Hepatocyte (in vitro differentiated cells): Measurements from ENCODE around the gene PMFBP1. TPM values are rescaled to one million over a fixed set of nuclear protein-coding genes. Genes with fewer than 3 reads are reported as not detected.

ENCODE experiments used
- DNase-seq: peaks from one replicate; pipeline ENCODE4 v3.0.0-alpha.2; 2016; ENCODE audit warnings: low spot score
- H2AFZ ChIP-seq: fragments of 200-600 bp; sonication (generic); 2 replicates; pipeline ENCODE4 v1.6.0; 2016; ENCODE audit warnings: antibody characterized with exemption, mild to moderate bottlenecking
- H3K27ac ChIP-seq: fragments of 200-600 bp; sonication (generic); 2 replicates; pipeline ENCODE4 v1.5.1; 2016; ENCODE audit warnings: mild to moderate bottlenecking
- H3K27me3 ChIP-seq: fragments of 200-600 bp; sonication (generic); 2 replicates; pipeline ENCODE4 v1.6.1; 2016
- H3K36me3 ChIP-seq: fragments of 200-600 bp; sonication (generic); replicated peaks from 2 replicates; pipeline ENCODE4 v1.5.1; 2016; ENCODE audit warnings: low read depth; ENCODE audit not compliant: insufficient read depth
- H3K4me1 ChIP-seq: fragments of 200-600 bp; sonication (generic); 2 replicates; pipeline ENCODE4 v1.5.1; 2016; ENCODE audit warnings: mild to moderate bottlenecking, moderate library complexity; ENCODE audit not compliant: insufficient read depth
- H3K4me2 ChIP-seq: fragments of 200-600 bp; sonication (generic); 2 replicates; pipeline ENCODE4 v1.6.0; 2016
- H3K4me3 ChIP-seq: fragments of 200-600 bp; sonication (generic); 2 replicates; pipeline ENCODE4 v1.5.1; 2016; ENCODE audit warnings: mild to moderate bottlenecking
- H3K79me2 ChIP-seq: fragments of 200-600 bp; sonication (generic); 2 replicates; pipeline ENCODE4 v1.6.0; 2017; ENCODE audit warnings: mild to moderate bottlenecking
- H3K9me2 ChIP-seq: fragments of 200-600 bp; sonication (generic); replicated peaks from 2 replicates; pipeline ENCODE4 v1.6.0; 2017; ENCODE audit warnings: mild to moderate bottlenecking; ENCODE audit not compliant: insufficient read depth
- H3K9me3 ChIP-seq: fragments of 200-600 bp; sonication (generic); 2 replicates; pipeline ENCODE4 v1.5.1; 2016; ENCODE audit warnings: low read depth, mild to moderate bottlenecking
- H4K20me1 ChIP-seq: fragments of 200-600 bp; sonication (generic); 2 replicates; pipeline ENCODE4 v1.6.0; 2016; ENCODE audit warnings: mild to moderate bottlenecking; ENCODE audit not compliant: insufficient read depth, poor library complexity, severe bottlenecking
- EZH2 ChIP-seq: fragments of 200-600 bp; sonication (generic); IDR thresholded peaks from 2 replicates; pipeline ENCODE4 v1.6.1; 2016; ENCODE audit warnings: antibody characterized with exemption, mild to moderate bottlenecking, borderline replicate concordance
- EZH2phosphoT487 ChIP-seq: fragments of 200-600 bp; sonication (generic); IDR thresholded peaks from one replicate; pipeline ENCODE4 v1.6.1; 2018; ENCODE audit warnings: antibody characterized with exemption, mild to moderate bottlenecking, low read depth, moderate library complexity; ENCODE audit not compliant: unreplicated experiment, severe bottlenecking
- WGBS: methylation state at CpG from one replicate; pipeline ENCODE4 v1.1.6; 2016; ENCODE audit warnings: low lambda C conversion rate; ENCODE audit errors: missing lambda C conversion rate; 5-methylcytosine and 5-hydroxymethylcytosine counted together
- polyA plus RNA-seq: library from polyadenylated mRNA; unstranded; fragments of >200 nt; fragmentation: Nextera tagmentation; extraction: Ambion mirVana; gene quantifications from 2 replicates; pipeline ENCODE4 v1.2.1, GENCODE V29; 2016
- total RNA-seq: library from RNA; depleted of rRNA; stranded (reverse); fragments of >200 nt; gene quantifications from 2 replicates; pipeline ENCODE4 v1.2.3, GENCODE V29; 2014
- TF ChIP-seq, protein P1 (sequence below): fragments of 200-600 bp; sonication (generic); IDR thresholded peaks from 2 replicates; pipeline ENCODE4 v1.5.1; 2016; ENCODE audit warnings: antibody characterized with exemption, mild to moderate bottlenecking; ENCODE audit not compliant: poor library complexity

The PMFBP1 gene
- total and polyA plus RNA-seq, 2 experiments from 2014 or later, result 1.4 to 3.4 TPM

GRCh38 chr16:72110662-72111615 lies 61.0 kb downstream of the PMFBP1 start:
- no peaks in the 10 kb centered on the region for H3K9me3 ChIP-seq
- no peaks in the 10 kb centered on the region for H3K36me3 ChIP-seq
- no peak for DNase-seq
- TF ChIP-seq EZH2phosphoT487, result no peak
- TF ChIP-seq EZH2, result no peak
- TF ChIP-seq, protein P1, sequence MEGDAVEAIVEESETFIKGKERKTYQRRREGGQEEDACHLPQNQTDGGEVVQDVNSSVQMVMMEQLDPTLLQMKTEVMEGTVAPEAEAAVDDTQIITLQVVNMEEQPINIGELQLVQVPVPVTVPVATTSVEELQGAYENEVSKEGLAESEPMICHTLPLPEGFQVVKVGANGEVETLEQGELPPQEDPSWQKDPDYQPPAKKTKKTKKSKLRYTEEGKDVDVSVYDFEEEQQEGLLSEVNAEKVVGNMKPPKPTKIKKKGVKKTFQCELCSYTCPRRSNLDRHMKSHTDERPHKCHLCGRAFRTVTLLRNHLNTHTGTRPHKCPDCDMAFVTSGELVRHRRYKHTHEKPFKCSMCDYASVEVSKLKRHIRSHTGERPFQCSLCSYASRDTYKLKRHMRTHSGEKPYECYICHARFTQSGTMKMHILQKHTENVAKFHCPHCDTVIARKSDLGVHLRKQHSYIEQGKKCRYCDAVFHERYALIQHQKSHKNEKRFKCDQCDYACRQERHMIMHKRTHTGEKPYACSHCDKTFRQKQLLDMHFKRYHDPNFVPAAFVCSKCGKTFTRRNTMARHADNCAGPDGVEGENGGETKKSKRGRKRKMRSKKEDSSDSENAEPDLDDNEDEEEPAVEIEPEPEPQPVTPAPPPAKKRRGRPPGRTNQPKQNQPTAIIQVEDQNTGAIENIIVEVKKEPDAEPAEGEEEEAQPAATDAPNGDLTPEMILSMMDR, result no peak
- H3K9me2 ChIP-seq, result no peaks in the 10 kb centered on the region
- no peak overlapping the region for H3K4me3 ChIP-seq
- no peak overlapping the region for H2AFZ ChIP-seq
- no peaks in the 10 kb centered on the region for H3K4me1 ChIP-seq
- no peaks in the 10 kb centered on the region for H3K79me2 ChIP-seq
- WGBS, result 97% methylated on average over 22 of the region's 23 CpGs
- no peaks in the 10 kb centered on the region for H4K20me1 ChIP-seq
- peak overlapping the region; percentile 27 for H3K27ac ChIP-seq
- H3K4me2 ChIP-seq, result no peak overlapping the region
- no peaks in the 10 kb centered on the region for H3K27me3 ChIP-seq

DNA sequence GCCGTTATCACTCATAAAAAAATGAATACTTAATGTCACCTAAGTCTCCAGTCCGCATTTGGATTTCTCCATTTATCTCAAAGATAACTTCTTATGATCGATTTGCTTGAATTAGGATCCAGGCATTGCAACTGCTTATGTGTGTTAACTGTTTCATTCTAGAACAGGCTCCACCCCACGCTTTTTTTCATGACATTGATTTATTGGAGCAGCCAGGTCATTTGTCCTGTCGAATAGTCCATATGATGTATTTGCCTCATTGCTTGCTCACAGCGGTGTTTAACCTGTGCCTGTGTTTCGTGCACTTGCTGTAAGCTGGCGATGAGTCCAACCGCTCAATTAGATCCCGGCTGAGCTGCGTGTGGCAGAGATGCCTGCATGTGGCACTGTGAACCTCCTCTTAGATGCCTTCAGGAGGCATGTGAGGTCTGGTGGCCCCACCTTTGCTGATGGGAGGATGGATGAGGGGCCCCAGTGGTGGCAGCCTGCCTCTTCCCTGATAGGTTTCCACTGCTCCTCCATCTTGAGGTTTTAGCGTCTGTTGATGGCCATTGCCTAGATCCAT lies 61.9 kb downstream of the PMFBP1 start:
- H3K4me3 ChIP-seq, result no peak overlapping the region
- no peaks in the 10 kb centered on the region for H3K9me2 ChIP-seq
- TF ChIP-seq, protein P1, result no peak
- TF ChIP-seq EZH2phosphoT487 (no peak), EZH2 (no peak)
- H3K27ac ChIP-seq, result no peak overlapping the region
- H4K20me1 ChIP-seq, result no peaks in the 10 kb centered on the region
- WGBS, result 94% methylated on average over 12 of the region's 12 CpGs
- no peaks in the 10 kb centered on the region for H3K9me3 ChIP-seq
- H3K4me1 ChIP-seq, result no peaks in the 10 kb centered on the region
- H3K4me2 ChIP-seq, result no peak overlapping the region
- no peaks in the 10 kb centered on the region for H3K79me2 ChIP-seq
- no peak for DNase-seq
- H2AFZ ChIP-seq, result no peak overlapping the region
- no peaks in the 10 kb centered on the region for H3K36me3 ChIP-seq
- H3K27me3 ChIP-seq, result no peaks in the 10 kb centered on the region

- Histone ChIP-seq H3K4me2 (no peak overlapping the region), H3K36me3 (no peaks in the 10 kb centered on the region), H4K20me1 (no peaks in the 10 kb centered on the region), H3K79me2 (no peaks in the 10 kb centered on the region), H3K27ac (no peak overlapping the region), H3K4me3 (no peak overlapping the region), H3K9me2 (no peaks in the 10 kb centered on the region), H3K27me3 (no peaks in the 10 kb centered on the region), H3K4me1 (no peaks in the 10 kb centered on the region), H3K9me3 (no peaks in the 10 kb centered on the region), H2AFZ (no peak overlapping the region)
- no peak for TF ChIP-seq EZH2
- no peak for TF ChIP-seq EZH2phosphoT487
- TF ChIP-seq, protein P1, result no peak
- WGBS, result over 99% methylated on average over 12 of the region's 12 CpGs
- no peak for DNase-seq
Measured at GRCh38 chr16:72109300-72109699, 62.7 kb downstream of the PMFBP1 start.
